IMR-90 (cell line): Measurements from ENCODE around the gene ARNT2. TPM values are rescaled to one million over a fixed set of nuclear protein-coding genes. Genes with fewer than 3 reads are reported as not detected.

Experiments used
- ATAC-seq: fragments of 200-7000 bp; cut with Tn5 transposase; 2 replicates; pipeline ENCODE4 v1.9.1; 2020; ENCODE audit warnings: low read depth, mild to moderate bottlenecking, moderate library complexity
- BruUV-seq: library from RNA; stranded (reverse); fragments of 400-500 nt; replicated peaks from 2 replicates; lab custom pipeline; 2021; lab: Mats Ljungman, UMichigan
- CTCF ChIA-PET: fragments of 300-600 bp; formaldehyde crosslinking; extraction: SDS; loops from one replicate; lab custom pipeline; 2021; ENCODE audit warnings: antibody characterized with exemption; lab: Yijun Ruan, JAX
- POLR2A ChIA-PET: fragments of 300-600 bp; sonication (Branson Sonifier 250); formaldehyde crosslinking; loops from one replicate; lab custom pipeline; 2022; ENCODE audit warnings: antibody characterized with exemption; ENCODE audit not compliant: unreplicated experiment; lab: Charles Lee
- DNase-seq: peaks from one replicate; pipeline ENCODE4 v3.0.0; 2013
- H2AFZ ChIP-seq: replicated peaks from 2 replicates; pipeline ENCODE3; 2013; ENCODE audit warnings: low read length, mild to moderate bottlenecking; ENCODE audit not compliant: poor library complexity
- H2AK5ac ChIP-seq: 2 replicates; pipeline ENCODE4 v1.6.1; 2013; ENCODE audit warnings: low read depth, low read length, inconsistent platforms
- H2AK9ac ChIP-seq: replicated peaks from 2 replicates; pipeline ENCODE3; 2013; ENCODE audit warnings: mild to moderate bottlenecking, low read depth, low read length, moderate library complexity; ENCODE audit not compliant: poor library complexity
- H2BK120ac ChIP-seq: 2 replicates; pipeline ENCODE4 v1.6.1; 2013; ENCODE audit warnings: low read depth, low read length, inconsistent platforms
- H2BK15ac ChIP-seq: 3 replicates; pipeline ENCODE4 v1.6.1; 2013; ENCODE audit warnings: low read depth, low read length, inconsistent platforms
- H2BK20ac ChIP-seq: 2 replicates; pipeline ENCODE4 v1.6.1; 2013; ENCODE audit warnings: low read depth, mild to moderate bottlenecking, inconsistent platforms, low read length, moderate library complexity
- H2BK5ac ChIP-seq: 2 replicates; pipeline ENCODE4 v1.6.1; 2013; ENCODE audit warnings: mild to moderate bottlenecking, low read depth, low read length, inconsistent platforms; ENCODE audit not compliant: poor library complexity, severe bottlenecking
- H3K14ac ChIP-seq: replicated peaks from 2 replicates; pipeline ENCODE4 v1.6.1; 2013; ENCODE audit warnings: low read depth, low read length, inconsistent platforms
- H3K18ac ChIP-seq: 2 replicates; pipeline ENCODE4 v1.6.1; 2013; ENCODE audit warnings: low read depth, low read length, control low read depth
- H3K23ac ChIP-seq: 2 replicates; pipeline ENCODE4 v1.6.1; 2013; ENCODE audit warnings: low read depth, low read length, inconsistent platforms
- H3K27ac ChIP-seq: 2 replicates; pipeline ENCODE4 v1.5.1; 2013; ENCODE audit warnings: mild to moderate bottlenecking, control low read depth, low read length; ENCODE audit not compliant: insufficient read depth
- H3K27me3 ChIP-seq: 2 replicates; pipeline ENCODE4 v1.6.1; 2013; ENCODE audit warnings: low read length; ENCODE audit not compliant: control insufficient read depth, insufficient read depth
- H3K36me3 ChIP-seq: 2 replicates; pipeline ENCODE4 v1.6.1; 2013; ENCODE audit warnings: low read length, mixed read lengths; ENCODE audit not compliant: control insufficient read depth, insufficient read depth
- H3K4ac ChIP-seq: 2 replicates; pipeline ENCODE4 v1.6.1; 2013; ENCODE audit warnings: low read depth, low read length, inconsistent platforms
- H3K4me1 ChIP-seq: 2 replicates; pipeline ENCODE4 v1.6.1; 2013; ENCODE audit warnings: low read length, mixed read lengths; ENCODE audit not compliant: control insufficient read depth, insufficient read depth
- H3K4me2 ChIP-seq: 2 replicates; pipeline ENCODE4 v1.6.1; 2013; ENCODE audit warnings: low read depth, mild to moderate bottlenecking, control low read depth, low read length, moderate library complexity
- H3K4me3 ChIP-seq: 2 replicates; pipeline ENCODE4 v1.5.1; 2013; ENCODE audit warnings: low read depth, mild to moderate bottlenecking, control low read depth, low read length, moderate library complexity; ENCODE audit not compliant: insufficient read depth
- H3K56ac ChIP-seq: 2 replicates; pipeline ENCODE4 v1.6.1; 2013; ENCODE audit warnings: low read length, inconsistent platforms; ENCODE audit not compliant: insufficient read depth; ENCODE audit errors: extremely low read depth
- H3K79me1 ChIP-seq, 2 experiments: 2 replicates each; pipeline ENCODE4 v1.6.1; 2013; ENCODE audit warnings: low read length in 2 of 2, inconsistent platforms in 1 of 2, low read depth in 1 of 2
- H3K9ac ChIP-seq: 2 replicates; pipeline ENCODE4 v1.6.1; 2013; ENCODE audit warnings: low read depth, low read length, control low read depth
- H3K9me1 ChIP-seq: 2 replicates; pipeline ENCODE4 v1.6.1; 2013; ENCODE audit warnings: low read length, inconsistent platforms; ENCODE audit not compliant: insufficient read depth
- H3K9me3 ChIP-seq: 2 replicates; pipeline ENCODE4 v1.6.1; 2013; ENCODE audit warnings: low read length; ENCODE audit not compliant: control insufficient read depth, insufficient read depth
- H4K20me1 ChIP-seq: 2 replicates; pipeline ENCODE4 v1.6.1; 2013; ENCODE audit warnings: low read length, inconsistent platforms; ENCODE audit not compliant: insufficient read depth
- H4K5ac ChIP-seq: 2 replicates; pipeline ENCODE4 v1.6.1; 2013; ENCODE audit warnings: mild to moderate bottlenecking, low read depth, low read length, control low read depth
- H4K8ac ChIP-seq, 2 experiments: 2 replicates each; pipeline ENCODE4 v1.6.1; 2013; ENCODE audit warnings: low read depth in 2 of 2, low read length in 2 of 2, control low read depth in 1 of 2, inconsistent platforms in 1 of 2
- H4K91ac ChIP-seq: 2 replicates; pipeline ENCODE4 v1.6.1; 2013; ENCODE audit warnings: low read depth, low read length, inconsistent platforms; ENCODE audit not compliant: insufficient read depth
- BHLHE40 ChIP-seq: fragments of 150-350 bp; IDR thresholded peaks from 2 replicates; pipeline ENCODE4 v1.6.1; 2016; ENCODE audit warnings: mild to moderate bottlenecking, low read depth, low read length
- CEBPB ChIP-seq: IDR thresholded peaks from 2 replicates; pipeline ENCODE4 v1.6.1; 2012; ENCODE audit warnings: low read depth, low read length, improper control_type of control experiment
- CHD1 ChIP-seq: IDR thresholded peaks from 2 replicates; pipeline ENCODE4 v1.6.1; 2012; ENCODE audit warnings: low read depth, low read length, improper control_type of control experiment
- FOS ChIP-seq: fragments of 150-350 bp; IDR thresholded peaks from 2 replicates; pipeline ENCODE4 v1.6.1; 2016; ENCODE audit warnings: low read depth, low read length
- MAFK ChIP-seq: IDR thresholded peaks from 2 replicates; pipeline ENCODE4 v1.6.1; 2012; ENCODE audit warnings: low read depth, low read length, improper control_type of control experiment
- MAZ ChIP-seq: IDR thresholded peaks from 2 replicates; pipeline ENCODE4 v1.6.1; 2012; ENCODE audit warnings: low read depth, mild to moderate bottlenecking, low read length, improper control_type of control experiment, moderate library complexity, borderline replicate concordance
- MXI1 ChIP-seq: IDR thresholded peaks from 2 replicates; pipeline ENCODE4 v1.6.1; 2012; ENCODE audit warnings: low read depth, mild to moderate bottlenecking, low read length, moderate library complexity, borderline replicate concordance
- NFE2L2 ChIP-seq: fragments of 150-350 bp; IDR thresholded peaks from 2 replicates; pipeline ENCODE4 v1.6.1; 2016; ENCODE audit warnings: low read depth, mild to moderate bottlenecking, low read length
- POLR2A ChIP-seq: IDR thresholded peaks from 2 replicates; pipeline ENCODE4 v1.6.1; 2012; ENCODE audit warnings: mild to moderate bottlenecking, low read depth, low read length
- RAD21 ChIP-seq: IDR thresholded peaks from 2 replicates; pipeline ENCODE4 v1.6.1; 2012; ENCODE audit warnings: low read length, improper control_type of control experiment
- RCOR1 ChIP-seq: IDR thresholded peaks from 2 replicates; pipeline ENCODE4 v1.6.1; 2012; ENCODE audit warnings: mild to moderate bottlenecking, low read length, improper control_type of control experiment; ENCODE audit not compliant: insufficient replicate concordance
- RFX5 ChIP-seq: IDR thresholded peaks from 2 replicates; pipeline ENCODE4 v1.8.0; 2012; ENCODE audit warnings: low read depth, mild to moderate bottlenecking, low read length, moderate library complexity
- SMC3 ChIP-seq: fragments of 150-350 bp; IDR thresholded peaks from 2 replicates; pipeline ENCODE4 v1.6.1; 2016; ENCODE audit warnings: low read depth, mild to moderate bottlenecking, antibody characterized with exemption, low read length, moderate library complexity
- WGBS, 2 experiments: methylation state at CpG; one replicate each; pipeline versions ENCODE4 v1.1.5 to v1.1.7; 2013; ENCODE audit warnings: missing lambda C conversion rate in 2 of 2; ENCODE audit not compliant: insufficient read length in 1 of 2; ENCODE audit errors: extremely low coverage in 2 of 2; 5-methylcytosine and 5-hydroxymethylcytosine counted together
- dilution Hi-C: fragments of 300-500 bp; cut with HindIII; formaldehyde crosslinking; loops from one replicate; pipeline ENCODE4 v1.14.3; 2018; ENCODE audit warnings: low sequenced_read_pairs; ENCODE audit not compliant: unreplicated experiment
- in situ Hi-C: fragments of 300-500 bp; cut with MboI; formaldehyde crosslinking; loops from 3 replicates; pipeline ENCODE4 v1.14.3; 2019; ENCODE audit warnings: low sequenced_read_pairs, inconsistent platforms, mixed read lengths
- intact Hi-C: fragments of 100-400 bp; cut with micrococcal nuclease; formaldehyde crosslinking; loops from 2 replicates; pipeline ENCODE4 v1.10.0; 2022
- polyA plus RNA-seq, 3 experiments: library from polyadenylated mRNA; depleted of rRNA; stranded (reverse); fragments of >200 nt; gene quantifications; 2 replicates each; pipeline ENCODE4 v1.2.3, GENCODE V29; 2012; ENCODE audit warnings: low replicate concordance in 1 of 3
- total RNA-seq: library from RNA; depleted of rRNA; stranded (reverse); fragments of >200 nt; gene quantifications from 2 replicates; pipeline ENCODE4 v1.2.3, GENCODE V29; 2012
- TF ChIP-seq, protein P1 (sequence below): fragments of 150-350 bp; IDR thresholded peaks from 2 replicates; pipeline ENCODE4 v1.6.1; 2016; ENCODE audit warnings: low read depth, mild to moderate bottlenecking, low read length, moderate library complexity, borderline replicate concordance
- TF ChIP-seq, protein P2 (sequence below): conservative IDR thresholded peaks from 2 replicates; pipeline ENCODE4 v1.5.1; 2012; ENCODE audit warnings: mild to moderate bottlenecking, low read depth, low read length, improper control_type of control experiment
- TF ChIP-seq, protein P3 (sequence below): fragments of 150-350 bp; IDR thresholded peaks from 2 replicates; pipeline ENCODE4 v1.6.1; 2017; ENCODE audit warnings: mild to moderate bottlenecking, antibody characterized with exemption, low read length, low read depth

ARNT2 gene
- total and polyA plus RNA-seq, 2 of the 4 experiments (the other 2 are of a cell fraction), result 18.2 to 19.0 TPM

DNA sequence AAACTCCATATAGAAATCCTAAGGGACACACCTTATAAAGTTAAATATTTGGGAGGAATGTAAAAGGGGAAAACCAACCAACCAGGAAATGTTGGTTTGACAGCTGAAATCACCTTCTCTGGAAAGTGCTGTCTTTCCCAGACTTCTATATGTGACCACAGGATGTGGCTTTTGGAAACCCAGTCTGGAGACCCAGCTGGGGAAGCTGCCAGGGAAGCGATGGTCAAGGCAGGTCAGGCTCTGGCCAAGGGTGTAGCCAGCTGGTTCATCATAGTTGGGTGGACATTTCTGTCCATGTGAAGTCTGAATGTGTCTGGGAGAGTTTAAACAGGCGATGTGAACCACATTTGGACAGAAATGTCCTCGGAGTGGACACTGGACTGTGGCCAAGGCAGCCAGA is 73.9 kb downstream of the ARNT2 start:
- H3K9ac ChIP-seq, result 0 out of 2 replicates have a peak overlapping the region, but pooled peaks have one; percentile 6
- H2BK15ac ChIP-seq, result peak overlapping the region; percentile 98; the same call in 2 of the 3 replicates
- peak overlapping the region; percentile 99 for H2BK20ac ChIP-seq
- peaks cover 36 to 51% of the 10 kb centered on the region in 2 experiments; a peak in 3 of 4 replicates for H3K79me1 ChIP-seq
- H4K8ac ChIP-seq, result peak overlapping the region; percentile 95 to 96
- intact Hi-C loops, result no loop called here
- H2AFZ ChIP-seq, result peak overlapping the region; percentile 16
- peak overlapping the region; percentile 92 for H3K14ac ChIP-seq
- H2BK5ac ChIP-seq, result peak overlapping the region; percentile 99
- no peak overlapping the region for H3K4me2 ChIP-seq
- no peaks in the 10 kb centered on the region for H4K20me1 ChIP-seq
- peak overlapping the region; percentile 64 for H3K27ac ChIP-seq
- ChIA-PET CTCF (interaction anchor here (1.3 kb wide), 1 partner anchor 89 kb away, joined by 5 read pairs; no protein-coding TSS in a partner anchor), POLR2A (no interaction called here)
- peak overlapping the region; percentile 92 for H3K18ac ChIP-seq
- no TSS peak for BruUV-seq
- peaks cover 4% of the 10 kb centered on the region; the same call in 1 of the 2 replicates for H3K36me3 ChIP-seq
- dilution Hi-C loops, result no loop called here
- H3K23ac ChIP-seq, result peak overlapping the region; percentile 93
- H4K5ac ChIP-seq, result peak overlapping the region; percentile 89
- ATAC-seq, result no peak
- TF ChIP-seq POLR2A, result no peak
- no peak for TF ChIP-seq SMC3
- TF ChIP-seq FOS, result no peak
- TF ChIP-seq, protein P1, sequence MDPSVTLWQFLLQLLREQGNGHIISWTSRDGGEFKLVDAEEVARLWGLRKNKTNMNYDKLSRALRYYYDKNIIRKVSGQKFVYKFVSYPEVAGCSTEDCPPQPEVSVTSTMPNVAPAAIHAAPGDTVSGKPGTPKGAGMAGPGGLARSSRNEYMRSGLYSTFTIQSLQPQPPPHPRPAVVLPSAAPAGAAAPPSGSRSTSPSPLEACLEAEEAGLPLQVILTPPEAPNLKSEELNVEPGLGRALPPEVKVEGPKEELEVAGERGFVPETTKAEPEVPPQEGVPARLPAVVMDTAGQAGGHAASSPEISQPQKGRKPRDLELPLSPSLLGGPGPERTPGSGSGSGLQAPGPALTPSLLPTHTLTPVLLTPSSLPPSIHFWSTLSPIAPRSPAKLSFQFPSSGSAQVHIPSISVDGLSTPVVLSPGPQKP, result no peak
- no peak for TF ChIP-seq NFE2L2
- no peak for TF ChIP-seq MXI1
- TF ChIP-seq RFX5, result no peak
- TF ChIP-seq, protein P2, sequence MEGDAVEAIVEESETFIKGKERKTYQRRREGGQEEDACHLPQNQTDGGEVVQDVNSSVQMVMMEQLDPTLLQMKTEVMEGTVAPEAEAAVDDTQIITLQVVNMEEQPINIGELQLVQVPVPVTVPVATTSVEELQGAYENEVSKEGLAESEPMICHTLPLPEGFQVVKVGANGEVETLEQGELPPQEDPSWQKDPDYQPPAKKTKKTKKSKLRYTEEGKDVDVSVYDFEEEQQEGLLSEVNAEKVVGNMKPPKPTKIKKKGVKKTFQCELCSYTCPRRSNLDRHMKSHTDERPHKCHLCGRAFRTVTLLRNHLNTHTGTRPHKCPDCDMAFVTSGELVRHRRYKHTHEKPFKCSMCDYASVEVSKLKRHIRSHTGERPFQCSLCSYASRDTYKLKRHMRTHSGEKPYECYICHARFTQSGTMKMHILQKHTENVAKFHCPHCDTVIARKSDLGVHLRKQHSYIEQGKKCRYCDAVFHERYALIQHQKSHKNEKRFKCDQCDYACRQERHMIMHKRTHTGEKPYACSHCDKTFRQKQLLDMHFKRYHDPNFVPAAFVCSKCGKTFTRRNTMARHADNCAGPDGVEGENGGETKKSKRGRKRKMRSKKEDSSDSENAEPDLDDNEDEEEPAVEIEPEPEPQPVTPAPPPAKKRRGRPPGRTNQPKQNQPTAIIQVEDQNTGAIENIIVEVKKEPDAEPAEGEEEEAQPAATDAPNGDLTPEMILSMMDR, result no peak
- no peak for TF ChIP-seq MAZ
- TF ChIP-seq, protein P3, sequence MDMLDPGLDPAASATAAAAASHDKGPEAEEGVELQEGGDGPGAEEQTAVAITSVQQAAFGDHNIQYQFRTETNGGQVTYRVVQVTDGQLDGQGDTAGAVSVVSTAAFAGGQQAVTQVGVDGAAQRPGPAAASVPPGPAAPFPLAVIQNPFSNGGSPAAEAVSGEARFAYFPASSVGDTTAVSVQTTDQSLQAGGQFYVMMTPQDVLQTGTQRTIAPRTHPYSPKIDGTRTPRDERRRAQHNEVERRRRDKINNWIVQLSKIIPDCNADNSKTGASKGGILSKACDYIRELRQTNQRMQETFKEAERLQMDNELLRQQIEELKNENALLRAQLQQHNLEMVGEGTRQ, result no peak
- no peak for TF ChIP-seq BHLHE40
- TF ChIP-seq CHD1, result no peak
- TF ChIP-seq MAFK, result no peak
- TF ChIP-seq CEBPB, result no peak
- no peak for TF ChIP-seq RAD21
- no peak for TF ChIP-seq RCOR1
- H3K4me1 ChIP-seq, result peaks cover 50% of the 10 kb centered on the region
- peak overlapping the region; percentile 80 for H2AK9ac ChIP-seq
- no peak overlapping the region for H3K4me3 ChIP-seq
- H3K4ac ChIP-seq, result peak overlapping the region; percentile 100
- peaks cover 47% of the 10 kb centered on the region for H3K9me1 ChIP-seq
- peak overlapping the region; percentile 25; the same call in 1 of the 2 replicates for H3K56ac ChIP-seq
- no peaks in the 10 kb centered on the region for H3K27me3 ChIP-seq
- H3K9me3 ChIP-seq, result peaks cover 5% of the 10 kb centered on the region
- in situ Hi-C loops, result no loop called here
- H4K91ac ChIP-seq, result peak overlapping the region; percentile 100
- 77% methylated on average over 3 of the region's 3 CpGs; no CpG with 5 or more reads in 1 of the 2 experiments for WGBS, 2 experiments
- H2BK120ac ChIP-seq, result peak overlapping the region; percentile 99
- H2AK5ac ChIP-seq, result peak overlapping the region; percentile 98
- DNase-seq, result peak; percentile 73
